Panc1 (cell line): Measurements from ENCODE around the gene TSHZ3. TPM values are rescaled to one million over a fixed set of nuclear protein-coding genes. Genes with fewer than 3 reads are reported as not detected.

Source experiments
- ATAC-seq: fragments of 200-7000 bp; cut with Tn5 transposase; 2 replicates; pipeline ENCODE4 v1.9.1; 2020; ENCODE audit warnings: mild to moderate bottlenecking, moderate library complexity
- BruUV-seq: library from RNA; stranded (reverse); fragments of 400-500 nt; replicated peaks from 2 replicates; lab custom pipeline; 2021; lab: Mats Ljungman, UMichigan
- CTCF ChIA-PET: fragments of 300-600 bp; sonication (Branson Sonifier 250); formaldehyde crosslinking; loops from one replicate; lab custom pipeline; 2022; ENCODE audit warnings: antibody characterized with exemption; lab: Charles Lee
- POLR2A ChIA-PET: fragments of 300-600 bp; sonication (Branson Sonifier 250); formaldehyde crosslinking; loops from one replicate; lab custom pipeline; 2022; ENCODE audit warnings: antibody characterized with exemption; lab: Charles Lee
- DNase-seq: peaks from one replicate; pipeline ENCODE4 v3.0.0-alpha.2; 2010; ENCODE audit warnings: low read depth, low spot score
- H3K27ac ChIP-seq: 2 replicates; pipeline ENCODE4 v1.5.1; 2011; ENCODE audit warnings: mild to moderate bottlenecking, low read length, inconsistent platforms
- H3K27me3 ChIP-seq: fragments of 200-500 bp; sonication (Bioruptor generic); 2 replicates; pipeline ENCODE4 v1.6.0; 2014; ENCODE audit warnings: low read length, inconsistent platforms; ENCODE audit not compliant: control insufficient read depth, insufficient read depth
- H3K36me3 ChIP-seq: fragments of 200-500 bp; sonication (Bioruptor generic); 2 replicates; pipeline ENCODE4 v1.5.1; 2014; ENCODE audit warnings: inconsistent platforms, mild to moderate bottlenecking, low read length, moderate library complexity; ENCODE audit not compliant: control insufficient read depth, insufficient read depth
- H3K4me1 ChIP-seq: 2 replicates; pipeline ENCODE4 v1.5.1; 2011; ENCODE audit warnings: inconsistent platforms, mild to moderate bottlenecking, low read length, moderate library complexity; ENCODE audit not compliant: control insufficient read depth, insufficient read depth
- H3K4me3 ChIP-seq, 2 experiments: 2 replicates each; pipeline ENCODE4 v1.5.1; 2011 to 2012; ENCODE audit warnings: low read depth in 2 of 2, low read length in 2 of 2, mild to moderate bottlenecking in 2 of 2, inconsistent platforms in 1 of 2, moderate library complexity in 1 of 2
- H3K9me3 ChIP-seq: fragments of 200-500 bp; sonication (Bioruptor generic); 2 replicates; pipeline ENCODE4 v1.5.1; 2014; ENCODE audit warnings: low read depth, mild to moderate bottlenecking, inconsistent platforms, low read length, moderate library complexity; ENCODE audit not compliant: control insufficient read depth, insufficient read depth
- CTCF ChIP-seq: fragments of 450-650 bp; IDR thresholded peaks from 2 replicates; pipeline ENCODE4 v1.5.1; 2017; ENCODE audit warnings: mild to moderate bottlenecking
- POLR2AphosphoS5 ChIP-seq: IDR thresholded peaks from 2 replicates; pipeline ENCODE4 v1.6.1; 2012; ENCODE audit warnings: mild to moderate bottlenecking, low read depth, low read length, moderate library complexity
- REST ChIP-seq, 2 experiments: IDR thresholded peaks; 2 replicates each; pipeline ENCODE4 v1.6.1; 2011 to 2012; ENCODE audit warnings: low read depth in 2 of 2, control low read depth in 1 of 2, low read length in 1 of 2, mild to moderate bottlenecking in 1 of 2, moderate library complexity in 1 of 2; ENCODE audit not compliant: insufficient read depth in 1 of 2
- SIN3A ChIP-seq: IDR thresholded peaks from 2 replicates; pipeline ENCODE4 v1.6.1; 2012; ENCODE audit warnings: low read depth, mild to moderate bottlenecking, low read length, moderate library complexity, borderline replicate concordance; ENCODE audit not compliant: insufficient read depth
- TCF7L2 ChIP-seq: IDR thresholded peaks from 2 replicates; pipeline ENCODE4 v1.6.1; 2011; ENCODE audit warnings: mild to moderate bottlenecking, low read depth, low read length, inconsistent platforms
- in situ Hi-C: cut with HindIII; loops from 2 replicates; pipeline ENCODE4 v1.10.0; 2016; ENCODE audit warnings: low sequenced_read_pairs, low pct_unique_long_range_greater_than_20kb
- intact Hi-C: fragments of 100-400 bp; cut with micrococcal nuclease; formaldehyde crosslinking; loops from one replicate; pipeline ENCODE4 v1.10.0; 2022; ENCODE audit not compliant: unreplicated experiment
- total RNA-seq: library from RNA; stranded (reverse); gene quantifications from one replicate; pipeline ENCODE4 v1.2.1, GENCODE V29; 2021; ENCODE audit not compliant: unreplicated experiment

The TSHZ3 gene
- total RNA-seq, 1 experiment from 2014 or later: 7.8 TPM

GRCh38 chr19:31386806-31387205, 37.6 kb upstream of the TSHZ3 start:
- BruUV-seq: no TSS peak
- no peak for ATAC-seq
- Histone ChIP-seq H3K4me3 (no peak overlapping the region), H3K27me3 (no peaks in the 10 kb centered on the region), H3K4me1 (no peaks in the 10 kb centered on the region), H3K27ac (no peak overlapping the region), H3K36me3 (no peaks in the 10 kb centered on the region), H3K9me3 (no peaks in the 10 kb centered on the region)
- DNase-seq: no peak
- ChIA-PET CTCF (no interaction called here), POLR2A (no interaction called here)
- in situ Hi-C loops: no loop called here
- intact Hi-C loops: no loop called here
- no peak for TF ChIP-seq POLR2AphosphoS5
- no peak for TF ChIP-seq REST (IDR thresholded peaks at IDR 0.05; ENCODE audit: insufficient read depth in 1 of 2, low read depth in 2 of 2, low read length in 1 of 2)
- TF ChIP-seq CTCF: no peak
- no peak for TF ChIP-seq TCF7L2
- no peak for TF ChIP-seq SIN3A

GRCh38 chr19:31385744-31386143, 36.5 kb upstream of the TSHZ3 start:
- ChIA-PET POLR2A (no interaction called here), CTCF (no interaction called here)
- in situ Hi-C loops: no loop called here
- Histone ChIP-seq H3K4me1 (no peaks in the 10 kb centered on the region), H3K4me3 (no peak overlapping the region), H3K27me3 (no peaks in the 10 kb centered on the region), H3K36me3 (no peaks in the 10 kb centered on the region), H3K27ac (no peak overlapping the region), H3K9me3 (no peaks in the 10 kb centered on the region)
- TF ChIP-seq POLR2AphosphoS5: no peak
- no peak for TF ChIP-seq CTCF
- no peak for TF ChIP-seq SIN3A
- no peak for TF ChIP-seq TCF7L2
- TF ChIP-seq REST (IDR thresholded peaks at IDR 0.05; ENCODE audit: insufficient read depth in 1 of 2, low read depth in 2 of 2, low read length in 1 of 2): no peak; a peak in 1 of 4 replicates
- BruUV-seq: no TSS peak
- intact Hi-C loops: no loop called here
- no peak for ATAC-seq
- DNase-seq: no peak
